ENCODE data around the gene RUSC1.

DNA sequence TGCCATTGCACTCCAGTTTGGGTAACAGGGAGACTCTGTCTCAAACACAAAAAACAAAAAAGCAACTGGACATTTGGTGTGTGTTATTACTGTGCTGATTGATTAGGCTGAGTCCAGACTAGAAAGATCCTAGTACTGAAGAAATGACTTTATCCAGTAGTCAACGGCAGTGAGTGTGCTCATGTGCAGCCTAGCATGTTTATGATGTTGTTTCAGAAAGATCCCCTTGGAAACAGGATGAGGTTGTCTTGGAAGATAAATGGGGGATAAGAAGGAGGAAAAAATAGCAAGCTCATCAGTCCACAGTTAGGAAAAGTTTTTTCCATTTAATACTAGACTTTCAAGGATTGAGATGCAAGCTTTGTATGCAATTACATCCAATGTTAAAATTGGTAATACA, 14.3 kb downstream of the RUSC1 start:
- no peak for TF ChIP-seq POLR2A (IDR thresholded peaks at IDR 0.05)
- no peak for TF ChIP-seq POLR2AphosphoS5 (IDR thresholded peaks at IDR 0.05)
